Natural killer cell (primary cell): ENCODE data around the gene SNAP29. TPM values are rescaled to one million over a fixed set of nuclear protein-coding genes. Genes with fewer than 3 reads are reported as not detected.

ENCODE experiments used
- ATAC-seq, 3 donors: fragments of 150-1000 bp in 2 of 3; fragments of 200-7000 bp in 1 of 3; cut with Tn5 transposase; 1 replicate in 1 of 3; 2 replicates in 2 of 3; pipeline ENCODE4 v1.10.0; 2021; ENCODE audit warnings: mild to moderate bottlenecking in 2 of 3, moderate library complexity in 2 of 3
- DNase-seq, 2 donors: peaks; one replicate each; pipeline versions ENCODE4 v3.0.0 to v3.0.0-alpha.2; 2013 to 2021; ENCODE audit warnings: mixed read lengths in 1 of 2
- H3K27ac ChIP-seq: one replicate; pipeline ENCODE4 v1.5.1; 2013; ENCODE audit warnings: mild to moderate bottlenecking, low read length
- H3K27me3 ChIP-seq: one replicate; pipeline ENCODE4 v1.6.1; 2013; ENCODE audit warnings: low read length; ENCODE audit not compliant: control insufficient read depth, insufficient read depth
- H3K36me3 ChIP-seq: one replicate; pipeline ENCODE4 v1.6.1; 2013; ENCODE audit warnings: low read length; ENCODE audit not compliant: control insufficient read depth, insufficient read depth
- H3K4me1 ChIP-seq: one replicate; pipeline ENCODE4 v1.6.1; 2013; ENCODE audit warnings: low read length; ENCODE audit not compliant: control insufficient read depth, insufficient read depth
- H3K4me3 ChIP-seq: one replicate; pipeline ENCODE4 v1.5.1; 2013; ENCODE audit warnings: low read length
- H3K9me3 ChIP-seq: one replicate; pipeline ENCODE4 v1.6.1; 2013; ENCODE audit warnings: low read length; ENCODE audit not compliant: control insufficient read depth, insufficient read depth
- H3K27ac Mint-ChIP-seq, 2 donors: one replicate each; pipeline ENCODE4 v1.8.0; 2022; ENCODE audit warnings: mild to moderate bottlenecking in 2 of 2, mixed read lengths in 2 of 2, moderate library complexity in 1 of 2
- H3K27me3 Mint-ChIP-seq, 2 donors: one replicate each; pipeline ENCODE4 v1.8.0; 2022; ENCODE audit warnings: low read depth in 2 of 2, mixed read lengths in 2 of 2
- H3K36me3 Mint-ChIP-seq: one replicate; pipeline ENCODE4 v1.8.0; 2022; ENCODE audit warnings: mixed read lengths
- H3K4me1 Mint-ChIP-seq, 2 donors: one replicate each; pipeline ENCODE4 v1.8.0; 2022; ENCODE audit warnings: mixed read lengths in 2 of 2
- H3K4me3 Mint-ChIP-seq: one replicate; pipeline ENCODE4 v1.8.0; 2022; ENCODE audit warnings: mild to moderate bottlenecking, moderate library complexity, mixed read lengths
- H3K9me3 Mint-ChIP-seq, 2 donors: one replicate each; pipeline ENCODE4 v1.8.0; 2022; ENCODE audit warnings: mixed read lengths in 2 of 2
- WGBS: methylation state at CpG from one replicate; pipeline ENCODE4 v1.1.7; 2013; ENCODE audit warnings: missing lambda C conversion rate; ENCODE audit not compliant: insufficient coverage; 5-methylcytosine and 5-hydroxymethylcytosine counted together
- intact Hi-C: fragments of 100-400 bp; cut with micrococcal nuclease; formaldehyde crosslinking; loops from one replicate; pipeline ENCODE4 v1.14.2; 2022
- total RNA-seq, 4 donors: library from RNA; stranded (reverse); fragments of 120-200 nt in 1 of 4; gene quantifications; one replicate each; pipeline versions ENCODE4 v1.2.3 to v1.2.4, GENCODE V29; 2013 to 2022
- TF ChIP-seq, protein P1 (sequence below): fragments of 200-600 bp; IDR thresholded peaks from one replicate; pipeline ENCODE4 v1.8.0; 2022; ENCODE audit warnings: antibody characterized with exemption

SNAP29 gene
- total RNA-seq, 3 donors from 2014 or later (not counting 1 experiment from before 2014, with no cell fraction given), result 35.1 to 40.3 (median 36.8) TPM

DNA sequence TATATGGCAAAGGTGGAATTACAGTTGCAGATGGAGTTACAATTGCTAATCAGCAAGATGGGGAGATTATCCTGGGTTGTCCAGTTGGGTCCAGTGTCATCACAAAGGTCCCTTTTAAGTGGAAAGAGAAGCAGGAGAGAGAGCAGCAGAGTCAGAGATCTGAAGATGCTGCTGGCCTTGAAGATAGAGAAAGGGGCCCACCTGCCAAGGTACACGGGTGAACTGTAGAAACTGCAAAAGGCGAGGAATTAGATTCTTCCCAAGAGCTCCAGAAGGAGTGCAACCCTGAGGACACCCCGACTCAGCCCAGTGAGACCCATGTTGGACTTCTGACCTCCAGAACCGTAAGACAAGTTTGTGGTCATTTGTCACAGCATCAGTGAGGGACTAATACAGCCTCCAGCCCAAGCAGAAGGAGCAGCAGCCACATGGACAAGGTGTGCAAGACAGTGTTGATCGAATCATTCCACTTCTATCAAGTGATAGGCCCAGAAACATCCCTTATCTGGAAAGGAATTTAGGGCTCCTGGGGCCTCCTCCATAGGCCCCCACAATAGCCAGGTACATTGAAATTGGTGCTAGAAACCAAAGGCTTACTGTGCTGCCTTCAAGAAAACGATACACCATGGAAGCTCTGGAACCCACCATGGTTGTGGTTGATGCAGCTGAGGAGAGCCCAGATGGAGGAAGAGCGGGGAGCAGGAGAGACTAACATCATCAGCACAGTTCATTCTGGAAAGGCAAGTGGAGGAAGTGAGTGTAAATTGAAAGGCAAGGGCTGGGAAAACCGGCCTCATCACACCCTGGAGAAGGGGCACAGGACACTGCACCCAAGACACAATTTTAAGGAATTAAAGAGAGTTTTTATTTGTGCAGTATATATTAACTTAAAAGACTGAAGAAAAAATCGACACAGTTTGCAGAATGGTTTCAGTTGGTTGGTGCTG lies 23.3 kb downstream of the SNAP29 start:
- Histone ChIP-seq H3K27me3 (no peaks in the 10 kb centered on the region), H3K4me1 (peaks cover 10% of the 10 kb centered on the region), H3K36me3 (peaks cover 48% of the 10 kb centered on the region), H3K4me3 (no peak overlapping the region), H3K9me3 (no peaks in the 10 kb centered on the region), H3K27ac (no peak overlapping the region)
- H3K36me3 Mint-ChIP-seq, result peaks cover 27% of the 10 kb centered on the region
- no peaks in the 10 kb centered on the region for H3K27me3 Mint-ChIP-seq
- no peak overlapping the region for H3K4me3 Mint-ChIP-seq
- DNase-seq (no peak), ATAC-seq (no peak)
- TF ChIP-seq, protein P1, sequence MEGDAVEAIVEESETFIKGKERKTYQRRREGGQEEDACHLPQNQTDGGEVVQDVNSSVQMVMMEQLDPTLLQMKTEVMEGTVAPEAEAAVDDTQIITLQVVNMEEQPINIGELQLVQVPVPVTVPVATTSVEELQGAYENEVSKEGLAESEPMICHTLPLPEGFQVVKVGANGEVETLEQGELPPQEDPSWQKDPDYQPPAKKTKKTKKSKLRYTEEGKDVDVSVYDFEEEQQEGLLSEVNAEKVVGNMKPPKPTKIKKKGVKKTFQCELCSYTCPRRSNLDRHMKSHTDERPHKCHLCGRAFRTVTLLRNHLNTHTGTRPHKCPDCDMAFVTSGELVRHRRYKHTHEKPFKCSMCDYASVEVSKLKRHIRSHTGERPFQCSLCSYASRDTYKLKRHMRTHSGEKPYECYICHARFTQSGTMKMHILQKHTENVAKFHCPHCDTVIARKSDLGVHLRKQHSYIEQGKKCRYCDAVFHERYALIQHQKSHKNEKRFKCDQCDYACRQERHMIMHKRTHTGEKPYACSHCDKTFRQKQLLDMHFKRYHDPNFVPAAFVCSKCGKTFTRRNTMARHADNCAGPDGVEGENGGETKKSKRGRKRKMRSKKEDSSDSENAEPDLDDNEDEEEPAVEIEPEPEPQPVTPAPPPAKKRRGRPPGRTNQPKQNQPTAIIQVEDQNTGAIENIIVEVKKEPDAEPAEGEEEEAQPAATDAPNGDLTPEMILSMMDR, result no peak
- peaks cover 9% of the 10 kb centered on the region in 2 donors for H3K4me1 Mint-ChIP-seq
- H3K27ac Mint-ChIP-seq, result peak overlapping the region in 1 of 2 donors; percentile 45
- WGBS, result 93% methylated on average over 9 of the region's 9 CpGs
- H3K9me3 Mint-ChIP-seq, result no peaks in the 10 kb centered on the region
- intact Hi-C loops, result no loop called here

DNA sequence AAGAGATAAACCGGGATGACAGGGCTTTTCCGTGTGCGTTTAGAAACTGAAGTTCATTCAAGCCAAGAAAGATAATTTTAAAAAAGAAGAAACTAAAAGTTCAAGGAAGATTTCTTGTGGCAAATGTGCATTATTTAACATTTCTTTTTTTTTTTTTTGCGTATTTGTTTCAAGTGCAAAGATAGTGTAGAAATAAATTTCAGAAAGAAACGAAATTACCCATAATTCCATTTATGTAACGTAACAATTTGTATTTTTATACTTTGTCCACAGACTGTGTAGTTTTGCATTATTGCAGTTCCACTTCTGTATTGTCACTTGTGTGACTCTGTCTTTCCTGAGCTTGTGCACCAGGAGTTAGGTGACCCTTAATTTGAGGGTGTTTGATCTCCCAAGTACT lies 24.0 kb downstream of the SNAP29 start:
- Mint-ChIP-seq H3K4me3 (no peak overlapping the region), H3K36me3 (peaks cover 34% of the 10 kb centered on the region), H3K27me3 (no peaks in the 10 kb centered on the region), H3K9me3 (no peaks in the 10 kb centered on the region), H3K4me1 (peaks cover 9% of the 10 kb centered on the region in 2 donors), H3K27ac (no peak overlapping the region)
- no peak for DNase-seq
- Histone ChIP-seq H3K4me1 (peaks cover 10% of the 10 kb centered on the region), H3K27me3 (no peaks in the 10 kb centered on the region), H3K4me3 (no peak overlapping the region), H3K9me3 (no peaks in the 10 kb centered on the region), H3K36me3 (peaks cover 50% of the 10 kb centered on the region), H3K27ac (no peak overlapping the region)
- TF ChIP-seq, protein P1, result no peak
- 93% methylated on average over 3 of the region's 6 CpGs for WGBS
- no peak for ATAC-seq
- intact Hi-C loops, result no loop called here

DNA sequence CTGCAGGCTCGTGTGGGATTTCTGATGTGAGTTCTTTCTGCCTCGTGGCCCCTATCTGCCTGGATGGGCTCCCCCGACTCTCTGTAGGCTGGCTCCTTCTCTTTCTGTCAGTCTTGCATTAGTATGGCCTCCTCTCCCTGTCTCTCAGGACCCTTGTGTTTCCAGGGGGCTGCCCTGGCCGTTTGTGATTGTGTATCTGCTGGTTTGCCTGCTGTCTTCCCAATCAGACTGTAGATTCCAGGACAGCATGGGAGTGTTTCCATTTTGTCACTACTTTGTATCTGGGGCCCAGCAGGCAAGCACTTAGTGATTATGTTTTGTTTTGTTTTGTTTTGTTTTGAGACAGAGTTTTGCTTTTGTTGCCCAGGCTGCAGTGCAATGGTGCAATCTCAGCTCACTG lies 25.6 kb downstream of the SNAP29 start:
- ATAC-seq (no peak), DNase-seq (no peak)
- H3K27me3 ChIP-seq, result no peaks in the 10 kb centered on the region
- Mint-ChIP-seq H3K36me3 (peaks cover 44% of the 10 kb centered on the region), H3K27ac (peak overlapping the region in 1 of 2 donors; percentile 26), H3K9me3 (no peaks in the 10 kb centered on the region), H3K4me1 (peaks cover 9% of the 10 kb centered on the region in 2 donors), H3K4me3 (no peak overlapping the region), H3K27me3 (no peaks in the 10 kb centered on the region)
- peaks cover 64% of the 10 kb centered on the region for H3K36me3 ChIP-seq
- H3K4me3 ChIP-seq, result no peak overlapping the region
- WGBS, result 87% methylated on average over 4 of the region's 4 CpGs
- H3K4me1 ChIP-seq, result peaks cover 10% of the 10 kb centered on the region
- TF ChIP-seq, protein P1, result no peak
- intact Hi-C loops, result no loop called here
- H3K27ac ChIP-seq, result no peak overlapping the region
- no peaks in the 10 kb centered on the region for H3K9me3 ChIP-seq
